Natural killer cell (primary cell): ENCODE measurements around the gene RIMBP2. TPM values are rescaled to one million over a fixed set of nuclear protein-coding genes. Genes with fewer than 3 reads are reported as not detected.
"Not testable (repeated sequence)": the region's sequence is repeated elsewhere in the genome, so short reads cannot be mapped to it uniquely, and the experiment has no call there.

Experiments
- ATAC-seq, 3 donors: fragments of 150-1000 bp in 2 of 3; fragments of 200-7000 bp in 1 of 3; cut with Tn5 transposase; 1 replicate in 1 of 3; 2 replicates in 2 of 3; pipeline ENCODE4 v1.10.0; 2021; ENCODE audit warnings: mild to moderate bottlenecking in 2 of 3, moderate library complexity in 2 of 3
- DNase-seq, 2 donors: peaks; one replicate each; pipeline versions ENCODE4 v3.0.0 to v3.0.0-alpha.2; 2013 to 2021; ENCODE audit warnings: mixed read lengths in 1 of 2
- H3K27ac ChIP-seq: one replicate; pipeline ENCODE4 v1.5.1; 2013; ENCODE audit warnings: mild to moderate bottlenecking, low read length
- H3K27me3 ChIP-seq: one replicate; pipeline ENCODE4 v1.6.1; 2013; ENCODE audit warnings: low read length; ENCODE audit not compliant: control insufficient read depth, insufficient read depth
- H3K36me3 ChIP-seq: one replicate; pipeline ENCODE4 v1.6.1; 2013; ENCODE audit warnings: low read length; ENCODE audit not compliant: control insufficient read depth, insufficient read depth
- H3K4me1 ChIP-seq: one replicate; pipeline ENCODE4 v1.6.1; 2013; ENCODE audit warnings: low read length; ENCODE audit not compliant: control insufficient read depth, insufficient read depth
- H3K4me3 ChIP-seq: one replicate; pipeline ENCODE4 v1.5.1; 2013; ENCODE audit warnings: low read length
- H3K9me3 ChIP-seq: one replicate; pipeline ENCODE4 v1.6.1; 2013; ENCODE audit warnings: low read length; ENCODE audit not compliant: control insufficient read depth, insufficient read depth
- H3K27ac Mint-ChIP-seq, 2 donors: one replicate each; pipeline ENCODE4 v1.8.0; 2022; ENCODE audit warnings: mild to moderate bottlenecking in 2 of 2, mixed read lengths in 2 of 2, moderate library complexity in 1 of 2
- H3K27me3 Mint-ChIP-seq, 2 donors: one replicate each; pipeline ENCODE4 v1.8.0; 2022; ENCODE audit warnings: low read depth in 2 of 2, mixed read lengths in 2 of 2
- H3K36me3 Mint-ChIP-seq: one replicate; pipeline ENCODE4 v1.8.0; 2022; ENCODE audit warnings: mixed read lengths
- H3K4me1 Mint-ChIP-seq, 2 donors: one replicate each; pipeline ENCODE4 v1.8.0; 2022; ENCODE audit warnings: mixed read lengths in 2 of 2
- H3K4me3 Mint-ChIP-seq: one replicate; pipeline ENCODE4 v1.8.0; 2022; ENCODE audit warnings: mild to moderate bottlenecking, moderate library complexity, mixed read lengths
- H3K9me3 Mint-ChIP-seq, 2 donors: one replicate each; pipeline ENCODE4 v1.8.0; 2022; ENCODE audit warnings: mixed read lengths in 2 of 2
- CTCF ChIP-seq: fragments of 200-600 bp; IDR thresholded peaks from one replicate; pipeline ENCODE4 v1.8.0; 2022; ENCODE audit warnings: antibody characterized with exemption
- WGBS: methylation state at CpG from one replicate; pipeline ENCODE4 v1.1.7; 2013; ENCODE audit warnings: missing lambda C conversion rate; ENCODE audit not compliant: insufficient coverage; 5-methylcytosine and 5-hydroxymethylcytosine counted together
- intact Hi-C: fragments of 100-400 bp; cut with micrococcal nuclease; formaldehyde crosslinking; loops from one replicate; pipeline ENCODE4 v1.14.2; 2022
- total RNA-seq, 4 donors: library from RNA; stranded (reverse); fragments of 120-200 nt in 1 of 4; gene quantifications; one replicate each; pipeline versions ENCODE4 v1.2.3 to v1.2.4, GENCODE V29; 2013 to 2022

Gene RIMBP2
- total RNA-seq, 3 donors from 2014 or later (not counting 1 experiment from before 2014, with no cell fraction given) = not detected

GRCh38 chr12:130588696-130589539 lies 127.2 kb downstream of the RIMBP2 start:
- H3K27me3 ChIP-seq = no peaks in the 10 kb centered on the region

DNA sequence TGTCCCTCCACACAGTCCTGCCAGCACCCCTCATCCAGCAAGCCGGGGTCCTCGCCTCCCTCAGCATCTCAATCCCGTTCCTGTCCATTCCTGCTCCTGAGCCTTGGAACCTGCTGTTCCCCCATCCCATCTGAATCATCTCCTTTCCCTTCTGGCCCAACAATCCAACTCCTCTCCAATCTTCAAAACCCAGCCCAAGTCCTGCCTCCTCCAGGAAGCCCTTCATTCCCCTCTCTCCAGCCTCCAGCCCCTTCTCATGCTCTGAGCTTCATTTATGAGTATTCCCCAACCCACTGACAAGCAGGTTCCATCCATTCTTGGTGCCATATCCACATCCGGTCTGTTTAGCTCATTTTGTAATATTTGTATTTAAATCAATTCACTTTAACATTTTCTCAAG lies 128.1 kb downstream of the RIMBP2 start:
- WGBS = 92% methylated on average over 4 of the region's 4 CpGs
- no peaks in the 10 kb centered on the region for H3K27me3 ChIP-seq
- Mint-ChIP-seq H3K27ac (no peak overlapping the region), H3K4me1 (no peaks in the 10 kb centered on the region), H3K9me3 (peaks cover 0 to 3% of the 10 kb centered on the region in 2 donors), H3K4me3 (no peak overlapping the region), H3K36me3 (no peaks in the 10 kb centered on the region), H3K27me3 (no peaks in the 10 kb centered on the region)
- no peaks in the 10 kb centered on the region for H3K4me1 ChIP-seq
- ATAC-seq (no peak), DNase-seq (no peak)
- H3K27ac ChIP-seq = no peak overlapping the region
- peaks cover 3% of the 10 kb centered on the region for H3K9me3 ChIP-seq
- no peaks in the 10 kb centered on the region for H3K36me3 ChIP-seq
- H3K4me3 ChIP-seq = no peak overlapping the region
- intact Hi-C loops = no loop called here
- TF ChIP-seq CTCF = no peak

More at GRCh38 chr12:130588696-130589539, 127.2 kb downstream of the RIMBP2 start:
- H3K4me1 Mint-ChIP-seq = no peaks in the 10 kb centered on the region
- no peaks in the 10 kb centered on the region for H3K36me3 Mint-ChIP-seq
- no peak for ATAC-seq
- H3K4me3 ChIP-seq = no peak overlapping the region
- H3K27ac ChIP-seq = no peak overlapping the region
- no peak overlapping the region for H3K4me3 Mint-ChIP-seq
- H3K4me1 ChIP-seq = no peaks in the 10 kb centered on the region
- H3K27me3 Mint-ChIP-seq = no peaks in the 10 kb centered on the region
- intact Hi-C loops = no loop called here
- H3K27ac Mint-ChIP-seq = no peak overlapping the region
- H3K36me3 ChIP-seq = no peaks in the 10 kb centered on the region
- no peak for TF ChIP-seq CTCF
- 83% methylated on average over 11 of the region's 11 CpGs for WGBS
- no peak for DNase-seq
- H3K9me3 Mint-ChIP-seq = peaks cover 0 to 3% of the 10 kb centered on the region in 2 donors
- H3K9me3 ChIP-seq = peaks cover 3% of the 10 kb centered on the region

DNA sequence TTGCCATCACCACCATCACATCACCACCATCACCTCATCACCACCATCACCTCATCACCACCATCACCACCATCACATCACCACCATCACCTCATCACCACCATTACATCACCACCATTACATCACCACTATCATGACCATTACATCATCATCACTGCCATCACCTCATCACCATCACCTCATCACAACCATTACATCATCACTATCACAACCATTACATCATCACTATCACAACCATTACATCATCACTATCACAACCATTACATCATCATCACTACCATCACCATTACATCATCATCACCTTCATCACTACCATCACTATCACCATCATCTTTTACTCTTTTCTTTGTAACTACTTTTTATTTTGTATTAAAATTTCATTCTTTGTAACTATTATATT lies 131.6 kb downstream of the RIMBP2 start:
- H3K4me3 ChIP-seq, H3K4me1 ChIP-seq, H3K4me1 Mint-ChIP-seq, H3K27ac Mint-ChIP-seq, H3K27me3 Mint-ChIP-seq, H3K27me3 ChIP-seq, ATAC-seq, H3K4me3 Mint-ChIP-seq, H3K36me3 Mint-ChIP-seq, H3K9me3 Mint-ChIP-seq, H3K9me3 ChIP-seq, H3K27ac ChIP-seq, DNase-seq, H3K36me3 ChIP-seq, intact Hi-C loops: not testable (repeated sequence)

- Mint-ChIP-seq H3K27me3 (no peaks in the 10 kb centered on the region), H3K4me1 (no peaks in the 10 kb centered on the region), H3K9me3 (peaks cover 0 to 3% of the 10 kb centered on the region in 2 donors), H3K4me3 (no peak overlapping the region), H3K27ac (no peak overlapping the region), H3K36me3 (no peaks in the 10 kb centered on the region)
- Histone ChIP-seq H3K4me1 (no peaks in the 10 kb centered on the region), H3K9me3 (peaks cover 5% of the 10 kb centered on the region), H3K27ac (no peak overlapping the region), H3K4me3 (no peak overlapping the region), H3K27me3 (no peaks in the 10 kb centered on the region), H3K36me3 (no peaks in the 10 kb centered on the region)
- intact Hi-C loops = no loop called here
- ATAC-seq (no peak), DNase-seq (no peak)
- 93% methylated on average over 4 of the region's 4 CpGs for WGBS
- TF ChIP-seq CTCF = no peak
These were observed 132.3 kb downstream of the RIMBP2 start for GRCh38 chr12:130583800-130584199.
